Ovary (tissue), 3 donors: ENCODE data around the gene SORBS1.

ENCODE experiments used
- POLR2A ChIP-seq: fragments of 450-650 bp; IDR thresholded peaks from one replicate; pipeline ENCODE4 v1.6.1; 2017; ENCODE audit warnings: antibody characterized with exemption, mild to moderate bottlenecking, moderate library complexity
- TF ChIP-seq, protein P1 (sequence below), 3 donors: fragments of 450-650 bp in 2 of 3; fragments of 200-600 bp in 1 of 3; IDR thresholded peaks; one replicate each; pipeline versions ENCODE4 v1.5.1 to v1.8.0; 2016 to 2022; ENCODE audit warnings: antibody characterized with exemption in 3 of 3, mild to moderate bottlenecking in 1 of 3
- donor health status: DM: no; HTN: no; CAD: no.

DNA sequence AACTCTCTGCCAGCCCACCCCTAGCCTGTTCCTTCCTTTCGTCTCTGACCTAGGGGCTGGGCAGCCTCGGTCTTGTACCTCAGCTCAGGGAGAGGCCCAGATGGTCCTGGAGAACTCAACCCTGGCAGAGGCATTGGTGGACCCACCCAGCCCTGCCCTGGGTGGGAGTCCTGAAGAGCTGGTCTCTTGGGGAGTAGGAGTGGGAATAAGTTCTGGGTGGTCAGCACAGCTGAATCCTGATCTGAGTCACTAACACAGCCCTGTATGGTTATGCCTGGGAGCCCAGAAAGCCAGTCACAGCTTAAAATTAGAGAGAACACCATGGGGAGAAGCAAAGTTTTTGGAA lies 84.0 kb downstream of the SORBS1 start:
- TF ChIP-seq, protein P1, sequence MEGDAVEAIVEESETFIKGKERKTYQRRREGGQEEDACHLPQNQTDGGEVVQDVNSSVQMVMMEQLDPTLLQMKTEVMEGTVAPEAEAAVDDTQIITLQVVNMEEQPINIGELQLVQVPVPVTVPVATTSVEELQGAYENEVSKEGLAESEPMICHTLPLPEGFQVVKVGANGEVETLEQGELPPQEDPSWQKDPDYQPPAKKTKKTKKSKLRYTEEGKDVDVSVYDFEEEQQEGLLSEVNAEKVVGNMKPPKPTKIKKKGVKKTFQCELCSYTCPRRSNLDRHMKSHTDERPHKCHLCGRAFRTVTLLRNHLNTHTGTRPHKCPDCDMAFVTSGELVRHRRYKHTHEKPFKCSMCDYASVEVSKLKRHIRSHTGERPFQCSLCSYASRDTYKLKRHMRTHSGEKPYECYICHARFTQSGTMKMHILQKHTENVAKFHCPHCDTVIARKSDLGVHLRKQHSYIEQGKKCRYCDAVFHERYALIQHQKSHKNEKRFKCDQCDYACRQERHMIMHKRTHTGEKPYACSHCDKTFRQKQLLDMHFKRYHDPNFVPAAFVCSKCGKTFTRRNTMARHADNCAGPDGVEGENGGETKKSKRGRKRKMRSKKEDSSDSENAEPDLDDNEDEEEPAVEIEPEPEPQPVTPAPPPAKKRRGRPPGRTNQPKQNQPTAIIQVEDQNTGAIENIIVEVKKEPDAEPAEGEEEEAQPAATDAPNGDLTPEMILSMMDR (IDR thresholded peaks at IDR 0.05) = no peak
- no peak for TF ChIP-seq POLR2A
